Left renal cortex interstitium (tissue), 4 donors: ENCODE measurements around the gene VTI1A. TPM values are rescaled to one million over a fixed set of nuclear protein-coding genes. Genes with fewer than 3 reads are reported as not detected.
A peak's percentile ranks its signal among the peaks of the same experiment; 100 is the strongest.
"Not testable (repeated sequence)": the region's sequence is repeated elsewhere in the genome, so short reads cannot be mapped to it uniquely, and the experiment has no call there.

Experiments
- DNase-seq, 4 donors: peaks; one replicate each; pipeline ENCODE4 v3.0.0-alpha.2; 2013; ENCODE audit warnings: low read depth in 4 of 4, low spot score in 2 of 4, missing footprints in 1 of 4
- polyA plus RNA-seq, 4 donors: library from polyadenylated mRNA; unstranded; fragments of 120-200 nt; gene quantifications; one replicate each; pipeline ENCODE4 v1.2.1, GENCODE V29; 2013; ENCODE audit not compliant: insufficient read length in 4 of 4

VTI1A gene
- polyA plus RNA-seq, 4 donors = 20.8 to 24.5 (median 22.1) TPM

DNA sequence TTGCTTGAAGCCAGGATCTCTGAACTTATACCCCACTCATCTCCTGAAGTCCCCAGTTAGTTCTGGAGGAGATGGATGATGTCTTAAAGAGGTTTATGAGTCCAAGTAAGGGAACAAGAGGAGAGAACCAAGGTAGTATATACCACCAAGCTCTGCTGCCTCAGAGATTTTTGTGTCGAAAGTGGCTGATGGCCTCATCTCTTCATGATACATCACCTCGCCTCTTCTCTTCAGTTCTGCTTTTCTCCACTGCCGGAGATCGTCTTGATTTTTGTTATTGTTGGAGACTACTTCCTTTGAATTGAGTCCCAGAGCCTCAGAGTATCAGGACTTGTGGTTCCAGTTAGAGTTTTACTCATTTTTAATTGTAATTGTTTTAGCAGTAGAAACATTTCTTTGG lies 1.9 kb downstream of the VTI1A start:
- DNase-seq = no peak

DNA sequence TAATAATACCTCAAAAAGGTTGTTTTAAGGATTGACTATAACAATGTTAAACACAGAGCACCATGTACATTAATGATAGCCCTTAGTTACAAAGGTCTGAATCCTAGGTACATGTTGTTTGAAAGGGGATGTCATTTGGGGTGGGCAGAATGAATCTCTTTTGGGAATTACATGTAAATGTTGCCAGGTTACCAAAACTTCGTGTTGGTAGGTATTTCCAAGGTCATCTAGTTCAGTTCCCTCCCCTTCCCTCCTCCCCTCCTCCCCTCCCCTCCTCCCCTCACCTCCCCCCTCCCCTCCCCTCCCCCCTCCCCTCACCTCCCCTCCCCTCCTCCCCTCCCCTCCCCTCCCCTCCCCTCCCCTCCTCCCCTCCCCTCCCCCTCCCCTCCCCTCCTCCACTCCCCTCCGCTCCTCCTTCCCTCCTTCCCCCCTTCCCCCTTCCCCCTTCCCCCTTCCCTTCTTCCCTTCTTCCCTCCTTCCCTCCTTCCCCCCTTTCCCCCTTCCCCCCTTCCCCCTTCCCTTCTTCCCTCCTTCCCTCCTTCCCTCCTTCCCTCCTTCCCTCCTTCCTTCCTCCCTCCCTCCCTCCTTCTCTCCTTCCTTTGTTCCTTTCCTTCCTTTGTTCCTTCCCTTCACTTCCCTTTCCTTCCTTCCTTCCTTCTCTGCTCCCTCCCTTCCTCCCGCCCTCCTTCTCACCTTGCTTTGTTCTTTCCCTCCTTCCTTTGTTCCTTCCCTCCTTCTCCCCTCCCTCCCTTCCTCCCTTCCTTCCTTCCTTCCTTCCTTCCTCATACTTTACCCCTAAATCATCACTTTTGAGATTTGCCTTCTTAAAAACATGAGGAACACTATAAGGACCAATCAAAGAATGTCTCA lies 8.1 kb downstream of the VTI1A start:
- DNase-seq = no peak

DNA sequence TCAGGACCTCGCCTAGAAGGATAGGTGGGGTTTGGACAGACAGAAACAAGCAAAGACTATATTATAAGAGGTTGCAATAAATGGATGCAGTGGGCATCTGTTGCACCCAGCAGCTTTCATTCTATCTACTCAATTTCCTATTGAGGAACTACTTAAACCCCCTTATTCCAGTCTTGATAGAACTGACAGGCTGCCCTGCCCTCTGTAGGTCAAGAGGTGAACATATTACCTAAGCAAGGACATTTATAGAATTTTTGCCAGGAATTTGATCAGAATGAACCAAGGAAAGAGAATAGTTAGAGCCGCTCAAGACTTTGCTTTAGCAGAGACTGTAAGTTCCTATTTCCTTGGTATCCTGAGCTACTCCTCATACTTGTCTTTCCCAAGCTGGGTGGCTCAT lies 9.5 kb downstream of the VTI1A start:
- no peak for DNase-seq

DNA sequence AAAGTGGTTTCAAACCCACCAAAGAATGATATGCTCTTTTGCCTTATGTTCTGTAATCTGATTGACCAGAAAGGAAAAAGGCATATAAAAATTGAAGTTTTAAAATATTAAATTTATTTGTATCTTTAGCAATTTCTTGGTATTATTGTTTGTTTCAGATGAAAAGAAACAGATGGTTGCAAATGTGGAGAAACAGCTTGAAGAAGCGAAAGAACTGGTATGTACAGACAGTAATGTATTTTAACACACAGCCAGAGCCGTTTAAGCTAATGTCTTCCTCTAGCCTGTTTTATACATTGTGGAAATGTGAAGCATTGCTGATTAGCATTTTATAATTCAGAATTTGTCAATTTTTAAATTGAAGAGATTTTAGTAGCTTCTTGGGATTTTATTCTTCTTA lies 13.4 kb downstream of the VTI1A start:
- DNase-seq = no peak

DNA sequence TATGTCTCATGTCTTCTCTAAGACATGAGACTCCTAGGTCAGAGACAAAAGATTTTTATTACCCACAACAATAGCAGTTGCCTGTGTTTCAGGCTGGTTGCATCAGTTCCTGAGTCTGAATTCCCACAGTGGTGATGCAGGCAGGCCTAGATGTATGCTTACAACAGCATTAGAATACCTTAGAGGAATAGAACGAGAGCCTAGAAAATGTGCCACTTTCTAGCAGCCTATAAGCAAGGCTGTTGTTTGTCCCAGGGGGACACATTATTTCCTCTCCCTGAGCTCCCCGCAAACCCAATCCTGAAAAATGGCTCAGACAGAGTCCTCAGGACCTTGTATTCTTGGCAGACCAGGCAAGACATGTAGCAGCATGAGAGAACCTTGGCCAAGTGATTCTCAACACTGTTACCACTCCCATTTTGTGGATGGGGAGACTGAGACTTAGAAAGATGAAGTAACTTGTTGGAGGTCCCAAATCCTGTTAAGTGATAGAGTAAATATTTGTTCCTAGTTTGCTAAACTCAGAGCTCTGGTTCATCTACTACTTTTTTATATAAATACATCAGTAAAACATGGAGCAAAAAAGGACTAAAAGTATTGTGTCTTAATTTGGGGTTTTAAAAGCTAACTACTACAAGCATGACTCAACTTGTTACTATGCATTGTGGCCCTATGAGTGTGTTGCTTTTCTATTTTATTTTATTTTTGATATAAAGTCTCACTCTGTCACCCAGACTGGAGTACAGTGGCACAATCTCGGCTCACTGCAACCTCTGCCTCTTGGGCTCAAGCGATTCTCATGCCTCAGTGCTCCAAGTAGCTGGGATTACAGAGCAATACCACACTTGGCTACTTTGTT lies 14.2 kb downstream of the VTI1A start:
- DNase-seq = no peak

DNA sequence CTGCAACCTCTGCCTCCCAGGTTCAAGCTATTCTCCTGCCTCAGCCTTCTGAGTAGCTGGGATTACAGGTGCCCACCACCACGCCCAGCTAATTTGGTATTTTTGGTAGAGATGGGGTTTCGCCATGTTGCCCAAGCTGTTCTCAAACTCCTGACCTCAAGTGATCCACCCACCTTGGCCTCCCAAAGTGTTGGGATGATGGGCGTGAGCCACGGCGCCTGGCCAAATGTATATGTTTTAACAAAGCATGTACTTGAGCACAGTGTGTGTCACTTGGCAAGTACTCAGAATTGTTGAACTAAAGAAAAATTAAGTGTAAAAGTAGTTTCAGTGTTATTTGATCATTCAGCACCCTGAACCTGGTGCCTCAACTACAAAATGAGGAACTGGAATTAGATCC lies 17.1 kb downstream of the VTI1A start:
- DNase-seq = not testable (repeated sequence)

DNA sequence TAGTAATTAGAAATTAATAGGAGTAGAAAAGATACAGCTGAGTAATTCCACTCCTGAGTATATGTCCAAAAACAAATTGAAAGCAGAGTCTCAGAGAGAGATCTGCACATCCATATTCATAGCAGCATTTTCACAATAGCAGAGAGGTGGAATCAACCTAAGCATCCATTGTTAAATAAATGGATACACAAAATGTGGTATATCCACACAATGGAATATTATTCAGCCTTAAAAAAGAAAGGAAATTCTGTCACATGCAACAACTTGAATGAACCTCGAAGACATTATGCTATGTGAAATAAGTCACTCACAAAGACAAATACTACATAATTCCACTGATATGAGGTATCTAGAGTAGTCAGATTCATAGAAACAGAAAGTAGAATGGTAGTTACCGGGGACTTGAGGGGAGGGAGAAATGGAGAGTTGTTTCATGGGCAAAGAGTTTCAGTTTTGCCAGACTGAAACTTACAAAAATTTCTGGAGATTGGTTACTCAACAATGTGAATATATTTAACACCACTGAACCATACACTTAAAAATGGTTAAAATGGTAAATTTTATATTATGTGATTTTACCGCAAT lies 18.4 kb downstream of the VTI1A start:
- no peak for DNase-seq

DNA sequence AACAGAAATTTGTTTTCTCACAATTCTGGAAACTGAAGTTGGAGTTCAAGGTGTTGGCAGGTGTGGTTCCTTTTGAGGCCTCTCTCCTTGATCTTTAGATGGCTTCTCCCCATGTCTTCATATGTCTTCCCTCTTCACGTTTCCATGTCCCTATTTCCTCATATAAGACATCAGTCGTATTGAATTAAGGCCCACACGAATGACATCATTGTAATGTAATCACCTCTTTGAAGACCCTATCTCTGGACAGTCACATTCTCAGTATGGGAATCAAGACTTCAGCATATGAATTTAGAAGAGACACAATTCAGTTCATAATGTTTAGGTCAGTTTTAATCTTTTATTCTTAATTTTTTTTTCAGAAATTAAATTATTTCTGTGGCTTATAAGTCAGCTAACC lies 19.8 kb downstream of the VTI1A start:
- DNase-seq = no peak

DNA sequence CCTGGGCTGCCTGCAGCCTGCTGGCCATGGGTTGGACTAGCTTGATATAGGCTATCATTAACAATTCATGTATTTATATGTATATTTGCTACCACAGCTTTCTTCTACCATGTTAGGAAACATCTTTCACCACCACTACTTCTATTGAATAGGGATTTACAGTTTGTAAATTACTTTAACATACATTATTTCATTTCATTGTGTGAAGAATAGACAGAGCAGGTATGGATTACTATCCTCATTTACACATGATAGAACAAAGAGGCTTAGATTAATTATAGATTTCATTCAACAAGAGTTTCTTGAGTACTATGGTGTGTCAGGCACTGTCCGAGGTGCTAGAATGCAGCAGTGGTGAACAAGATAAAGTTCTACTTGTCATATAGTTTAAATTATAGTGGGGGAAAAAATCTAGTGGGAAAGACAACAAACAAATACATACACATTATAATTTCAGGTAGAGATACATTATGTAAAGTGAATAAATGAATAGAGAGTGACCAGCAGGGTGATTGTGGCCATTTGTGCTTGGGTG lies 20.6 kb downstream of the VTI1A start:
- DNase-seq = no peak

DNA sequence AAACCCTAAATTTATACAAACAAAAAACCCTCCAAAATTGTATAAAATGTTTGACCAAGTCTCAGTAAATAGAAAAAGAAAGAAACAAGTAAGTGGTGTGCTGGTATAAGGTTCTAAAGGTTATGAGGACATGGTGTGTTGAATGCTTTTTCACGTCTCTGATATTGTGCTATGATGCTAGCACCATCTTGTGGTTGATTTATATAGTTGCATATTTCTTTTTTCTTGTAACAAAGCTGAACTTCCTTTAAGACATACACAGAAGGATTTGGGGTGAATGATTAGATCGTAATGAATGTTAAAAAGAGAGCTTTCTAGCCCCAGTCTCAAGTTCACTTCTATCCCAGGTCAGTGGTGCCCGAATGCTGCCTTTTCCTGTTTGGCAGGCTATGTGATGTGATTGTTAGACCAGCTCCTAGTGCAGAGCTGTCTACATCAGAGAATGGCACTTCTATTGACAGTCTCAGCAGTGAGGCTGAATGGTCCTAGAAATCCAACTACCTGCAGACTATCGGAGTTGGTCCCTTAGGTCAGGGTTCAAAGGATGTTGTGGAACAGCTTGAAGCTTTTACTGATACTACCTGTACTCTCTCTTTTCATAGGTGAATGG lies 25.0 kb downstream of the VTI1A start:
- DNase-seq = peak in 2 of 4 donors; percentile 11 to 16

DNA sequence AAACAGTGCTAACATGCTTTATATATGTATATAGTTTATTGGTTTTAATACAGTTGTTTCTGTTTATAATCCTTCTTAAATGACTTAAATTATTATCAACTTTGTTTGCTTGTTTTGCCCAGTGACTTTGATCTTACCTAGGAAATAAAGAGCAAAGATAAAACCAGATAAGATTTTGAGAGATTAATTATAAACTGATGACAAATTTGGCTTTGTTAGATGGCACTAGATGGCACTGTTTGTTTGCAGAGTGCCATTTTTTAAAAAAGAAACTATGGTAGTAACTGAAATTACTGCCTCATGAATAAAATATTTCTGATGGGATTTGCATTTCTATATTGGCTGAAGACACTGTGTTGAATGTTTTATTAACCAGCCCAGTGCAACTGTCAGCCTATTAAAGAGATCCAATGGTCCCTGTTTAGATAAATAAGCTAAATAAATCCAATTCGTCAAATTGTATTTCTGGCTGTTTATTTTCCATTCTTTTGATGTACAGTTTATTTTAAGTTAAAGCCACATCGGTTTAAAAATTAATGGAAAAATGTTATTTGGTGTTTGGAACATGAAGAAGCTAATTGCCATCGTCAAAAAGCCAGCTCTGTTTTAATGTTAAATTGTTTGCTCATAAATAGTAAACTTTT lies 28.7 kb downstream of the VTI1A start:
- DNase-seq = no peak

DNA sequence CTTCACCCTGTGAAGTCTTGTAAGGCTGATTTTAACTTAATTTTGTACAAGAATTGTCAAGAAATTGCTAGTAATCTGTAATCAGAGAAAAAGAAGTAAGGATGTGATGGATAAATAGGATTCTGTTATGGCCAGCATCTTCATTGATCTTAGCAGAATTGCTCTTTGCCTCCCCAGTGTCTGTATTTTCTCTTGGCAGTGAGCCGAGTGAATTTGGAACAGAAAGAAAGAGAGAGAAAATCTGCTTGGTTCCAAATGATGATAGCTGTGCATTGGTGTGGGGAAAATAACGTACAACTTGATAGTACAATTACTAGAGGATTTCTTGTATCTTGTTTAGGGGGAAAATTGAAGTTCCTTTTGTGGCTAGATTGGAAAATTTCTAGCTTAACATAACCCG lies 34.6 kb downstream of the VTI1A start:
- no peak for DNase-seq

DNA sequence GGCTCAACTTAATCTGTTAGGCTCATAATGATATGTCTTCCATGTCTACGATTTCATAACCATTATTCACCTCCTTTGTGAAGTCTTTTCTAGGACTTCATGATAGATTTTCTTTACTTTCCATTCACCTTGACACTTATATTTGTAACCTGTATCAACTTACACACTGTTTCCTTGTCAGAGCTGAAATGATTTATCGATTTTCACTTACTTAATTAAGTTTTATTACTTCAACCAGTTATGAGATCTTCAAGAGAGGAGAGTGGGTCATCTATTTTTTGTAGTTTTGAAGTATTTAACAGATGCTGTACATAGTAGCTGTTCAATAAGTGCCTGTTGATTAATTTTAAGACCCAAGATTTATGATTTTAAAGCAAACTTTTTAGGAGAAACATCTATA lies 37.4 kb downstream of the VTI1A start:
- no peak for DNase-seq

DNA sequence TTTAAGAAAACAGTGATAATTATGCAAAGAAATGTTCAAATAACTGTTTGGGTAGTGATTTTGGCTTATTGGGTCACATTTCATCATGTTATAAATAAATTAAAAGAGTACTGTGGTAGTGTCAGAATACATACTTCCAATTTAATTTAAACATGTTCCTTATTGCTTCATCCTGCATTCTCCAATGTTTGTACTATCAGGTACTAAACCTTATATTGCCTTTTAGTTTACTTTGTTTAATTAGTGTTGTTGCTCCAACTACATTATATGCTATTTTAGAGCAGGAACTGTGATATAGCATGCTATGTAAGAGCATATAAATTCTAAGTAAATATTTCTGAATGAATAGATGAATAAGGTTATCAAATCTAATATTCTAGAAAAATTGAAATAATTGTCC lies 40.9 kb downstream of the VTI1A start:
- DNase-seq = no peak

DNA sequence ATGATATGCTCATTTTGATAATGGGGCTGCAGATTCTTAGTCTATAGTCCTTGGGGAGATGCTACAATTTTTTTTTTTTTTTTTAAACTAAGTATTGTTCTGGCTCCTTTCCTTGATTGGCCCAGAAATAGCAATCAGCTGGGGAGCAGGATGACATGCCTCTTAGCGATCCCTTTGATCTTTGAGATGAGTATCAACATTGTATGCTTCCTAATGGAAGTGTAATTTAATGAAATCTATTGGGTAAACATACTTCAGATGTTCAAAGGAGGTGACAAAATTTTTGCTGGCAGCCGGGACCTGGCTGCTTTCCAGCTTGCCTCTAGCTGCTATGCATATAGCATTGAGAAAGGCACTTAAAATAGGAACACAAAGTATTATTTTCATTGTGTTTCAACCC lies 43.5 kb downstream of the VTI1A start:
- no peak for DNase-seq

DNA sequence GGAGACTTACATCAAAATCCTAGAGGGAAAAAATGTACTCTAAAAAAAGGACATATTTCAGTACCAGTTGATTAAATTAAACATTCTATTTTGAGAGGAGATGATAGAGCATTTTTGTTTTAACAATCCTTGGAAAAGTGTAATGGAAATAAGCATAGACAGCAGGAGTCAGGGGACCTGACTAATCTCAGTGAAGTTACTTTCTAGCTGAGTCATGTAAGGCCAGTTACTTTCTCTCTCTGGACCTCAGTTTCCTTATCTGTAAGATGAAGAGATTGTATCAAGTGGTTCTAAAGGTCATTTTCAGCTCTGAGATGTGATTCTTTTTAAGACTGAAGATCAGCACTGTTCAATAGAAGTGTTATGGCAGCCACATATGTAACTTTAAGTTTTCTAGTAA lies 44.1 kb downstream of the VTI1A start:
- no peak for DNase-seq

DNA sequence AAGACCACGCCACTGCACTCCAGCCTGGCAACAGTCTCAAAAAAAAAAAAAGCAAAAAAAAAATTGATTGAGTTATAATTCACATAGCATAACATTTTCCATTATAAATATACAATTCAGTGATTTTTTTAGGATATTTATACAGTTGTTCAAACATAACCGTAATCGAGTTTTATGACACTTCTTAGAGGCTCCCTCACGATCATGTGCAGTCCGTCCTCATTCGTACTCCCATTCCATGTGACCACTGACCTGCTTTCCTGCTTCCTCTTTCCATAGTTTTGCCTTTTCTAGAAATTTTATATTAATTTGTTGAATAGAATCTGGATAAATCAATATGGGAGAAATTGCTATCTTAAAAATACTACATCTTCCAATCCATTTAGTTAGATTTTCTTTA lies 45.7 kb downstream of the VTI1A start:
- no peak for DNase-seq

DNA sequence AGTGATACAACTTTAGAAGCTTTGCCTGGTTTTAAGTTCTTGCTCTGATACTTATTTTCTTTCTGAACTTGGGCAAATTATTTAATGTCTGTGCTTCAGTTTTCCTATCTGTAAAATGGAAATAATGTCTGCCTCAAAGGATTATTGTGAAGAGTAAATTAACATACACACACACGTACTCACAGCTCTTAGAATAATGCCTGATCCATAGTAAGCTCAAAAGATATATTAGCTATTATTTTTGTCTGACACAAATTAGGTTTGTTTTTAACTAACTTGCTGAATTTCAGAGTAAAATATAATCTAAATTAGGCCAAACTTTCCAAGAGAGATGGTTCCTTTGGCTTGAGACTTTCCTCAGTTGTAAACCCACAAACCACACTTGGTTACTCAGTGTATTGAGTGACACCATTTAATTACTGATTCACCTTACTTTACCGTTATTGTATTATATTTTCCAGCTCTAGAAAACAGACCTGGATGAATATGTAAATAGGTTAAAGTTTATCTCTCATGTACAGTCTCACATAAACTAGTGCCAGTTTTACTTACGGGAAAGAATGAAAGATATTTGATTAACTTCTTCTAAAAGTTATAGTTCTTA lies 50.4 kb downstream of the VTI1A start:
- no peak for DNase-seq

DNA sequence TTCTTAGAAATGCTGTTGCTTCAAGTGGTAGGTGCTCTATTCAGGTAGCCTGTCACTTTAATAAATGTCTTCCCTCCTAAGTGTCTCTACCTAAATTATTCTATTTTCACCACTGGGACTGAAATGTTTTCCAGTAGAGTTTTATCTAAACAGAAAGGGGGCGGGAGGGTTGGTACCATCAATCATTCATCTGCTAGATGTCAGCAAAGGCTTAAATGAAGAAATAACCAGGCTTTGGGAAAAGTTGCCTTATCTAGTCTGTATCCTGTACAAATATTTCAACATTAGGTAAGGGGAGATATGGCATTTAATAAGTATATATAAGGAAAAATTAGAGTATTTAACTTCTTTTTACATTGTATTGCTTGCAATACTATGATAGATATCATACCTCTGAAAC lies 51.8 kb downstream of the VTI1A start:
- DNase-seq = no peak

DNA sequence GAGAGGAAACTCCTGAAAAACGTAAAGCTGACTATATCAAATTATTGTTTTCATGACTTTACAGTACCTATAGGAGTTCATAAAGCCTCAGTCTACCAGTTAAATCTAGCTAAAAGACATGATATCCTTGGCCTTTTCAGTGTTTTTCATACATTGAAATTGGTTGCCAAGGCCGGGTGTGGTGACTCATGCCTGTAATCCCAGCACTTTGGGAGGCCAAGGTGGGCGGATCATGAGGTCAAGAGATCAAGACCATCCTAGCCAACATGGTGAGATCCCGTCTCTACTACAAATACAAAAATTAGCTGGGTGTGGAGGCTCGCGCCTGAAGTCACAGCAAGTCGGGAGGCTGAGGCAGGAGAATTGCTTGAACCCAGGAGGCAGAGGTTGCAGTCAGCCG lies 53.0 kb downstream of the VTI1A start:
- DNase-seq = not testable (repeated sequence)
